GM18519 (cell line): ENCODE data around the gene CCL16.
"Not testable (repeated sequence)": the region's sequence is repeated elsewhere in the genome, so short reads cannot be mapped to it uniquely, and the experiment has no call there.

ENCODE experiments used
- ATAC-seq: cut with Tn5 transposase; IDR thresholded peaks from one replicate; pipeline ENCODE4 v1.9.1; 2021; ENCODE audit warnings: mild to moderate bottlenecking, moderate library complexity; ENCODE audit not compliant: unreplicated experiment, low FRiP score

Gene CCL16

GRCh38 chr17:35943537-35943936, 37.8 kb downstream of the CCL16 start, which contains the start of gene LYZL6:
TSS of gene LYZL6 (minus strand) at chr17:35943713. CDS start at chr17:35939356, 4,357 bp downstream.
- no peak for ATAC-seq

DNA sequence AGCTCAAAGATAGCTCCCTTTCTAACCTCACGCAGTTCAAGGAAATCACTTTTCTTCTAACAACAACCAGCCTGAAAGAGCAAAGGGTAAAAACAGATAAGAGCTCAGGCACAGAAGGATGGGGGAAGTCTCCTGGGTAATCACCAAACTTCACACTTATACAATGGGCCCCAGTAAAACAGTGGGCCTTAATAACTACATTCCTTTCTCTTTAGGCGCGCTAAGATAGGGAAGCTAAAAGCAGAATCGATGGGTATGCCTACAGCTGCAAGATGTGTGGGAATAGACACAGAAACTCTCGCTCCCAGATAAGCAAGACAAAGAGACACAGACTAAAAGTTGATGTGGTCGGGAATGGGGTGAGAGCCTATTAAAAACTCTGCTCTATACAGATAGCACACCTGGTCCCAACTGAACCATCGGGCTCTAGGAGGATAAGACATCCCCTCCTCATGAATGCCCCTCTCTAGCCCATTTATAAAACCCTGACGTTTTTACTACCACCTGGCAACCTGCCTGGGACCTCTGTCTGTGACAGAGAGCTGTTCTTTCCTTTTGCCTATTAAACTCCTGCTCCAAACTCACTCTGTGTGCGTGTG, 38.6 kb downstream of the CCL16 start:
- ATAC-seq: no peak

GRCh38 chr17:35938492-35938891, 42.8 kb downstream of the CCL16 start:
- ATAC-seq: not testable (repeated sequence)

DNA sequence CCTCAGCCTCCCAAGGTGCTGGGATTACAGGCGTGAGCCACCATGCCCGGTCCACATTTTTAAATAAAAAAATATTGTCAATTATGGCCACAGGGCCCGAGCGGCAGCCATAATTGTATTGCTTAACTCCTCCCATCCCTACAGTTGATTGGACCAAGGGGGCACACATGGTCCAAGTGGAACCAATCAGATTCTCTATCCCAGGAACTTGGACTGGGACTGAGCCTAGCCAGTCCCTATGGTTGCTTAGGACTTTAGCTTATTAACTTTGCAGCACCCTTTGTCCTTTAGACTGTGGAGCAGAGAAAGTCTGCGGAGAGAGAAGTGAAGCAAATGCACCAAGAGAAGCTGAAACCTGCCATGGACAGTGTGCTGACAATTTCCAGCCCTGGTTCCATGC, 45.2 kb downstream of the CCL16 start:
- ATAC-seq: no peak

GRCh38 chr17:35934760-35935159, 46.5 kb downstream of the CCL16 start:
- ATAC-seq: no peak

DNA sequence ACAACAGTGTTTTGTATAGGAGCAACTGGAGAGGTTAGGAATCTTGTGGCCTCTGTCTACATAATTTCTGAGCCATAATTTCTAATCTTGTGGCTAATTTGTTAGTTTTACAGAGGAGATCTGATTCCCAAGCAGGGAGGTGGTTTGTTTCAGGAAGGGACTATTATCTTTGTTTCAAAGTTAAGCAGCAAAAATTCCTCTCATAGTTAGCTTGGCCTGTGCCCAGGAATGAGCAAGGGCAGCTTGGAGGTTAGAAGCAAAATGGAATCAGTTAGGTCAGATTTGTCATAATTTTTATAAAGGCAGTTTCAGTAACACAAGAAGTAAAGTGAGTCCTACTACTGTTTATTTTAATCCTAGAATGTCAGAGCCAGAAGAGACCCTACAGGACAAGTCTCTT, 48.7 kb downstream of the CCL16 start:
- no peak for ATAC-seq

DNA sequence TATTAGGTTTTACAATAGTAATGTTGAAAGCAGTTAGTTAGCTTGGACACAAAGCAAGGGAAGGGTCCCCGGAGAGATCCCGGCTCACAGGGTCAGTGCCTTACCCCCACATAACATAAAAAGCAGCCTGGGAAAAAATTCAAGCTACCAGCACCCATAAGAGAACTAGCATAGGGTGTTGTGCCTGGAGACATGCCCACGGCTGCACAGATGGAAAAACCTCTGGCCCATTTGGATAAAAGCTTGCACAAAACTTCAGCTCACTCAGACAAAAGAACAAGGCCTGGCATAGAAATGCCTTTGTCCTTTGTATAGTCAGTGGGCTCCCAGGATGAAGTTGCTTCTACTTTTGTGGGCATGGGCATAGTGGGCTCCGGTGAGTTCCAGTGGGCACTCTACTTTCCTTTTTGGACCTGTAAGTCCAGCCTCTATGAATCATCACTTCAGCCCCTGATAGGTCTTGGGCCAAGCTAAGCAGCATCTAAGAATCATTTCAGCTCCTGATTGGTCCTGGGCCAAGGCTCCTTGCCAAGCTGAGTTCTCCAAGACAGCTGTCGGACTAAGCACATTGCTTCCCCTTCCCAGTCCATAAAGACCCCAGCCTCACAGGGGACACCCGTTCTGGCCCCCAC, 49.4 kb downstream of the CCL16 start:
- ATAC-seq: no peak

- no peak for ATAC-seq
Observed at GRCh38 chr17:35930211-35931065, 50.9 kb downstream of the CCL16 start, which contains the start of gene RDM1. TSS of gene RDM1 (minus strand) at chr17:35930773. CDS start at chr17:35930727, 46 bp downstream.

DNA sequence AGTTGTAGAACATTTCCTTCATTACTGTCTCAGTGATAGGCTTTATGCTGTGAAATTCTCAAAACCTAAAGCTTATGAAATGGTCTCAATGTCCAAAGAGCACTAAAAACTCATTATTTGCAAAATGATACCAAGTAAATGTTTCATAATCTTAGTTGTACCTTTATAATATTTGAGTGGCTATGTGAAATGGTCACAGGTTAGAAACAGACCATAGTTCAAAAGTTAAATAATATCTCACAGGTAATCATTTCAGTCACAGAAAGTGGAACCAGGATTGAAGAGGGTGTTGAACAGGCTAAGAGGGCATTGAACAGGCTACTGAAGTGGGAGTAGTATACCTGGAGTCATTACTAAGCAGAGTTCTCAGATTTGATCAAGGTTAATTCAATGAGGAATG, 53.6 kb downstream of the CCL16 start:
- no peak for ATAC-seq
